HepG2 (cell line): ENCODE data around the gene PMM2. TPM values are rescaled to one million over a fixed set of nuclear protein-coding genes. Genes with fewer than 3 reads are reported as not detected.

Experiments used
- ATAC-seq: fragments of 200-7000 bp; cut with Tn5 transposase; 3 replicates; pipeline ENCODE4 v1.9.1; 2020; ENCODE audit warnings: mild to moderate bottlenecking, moderate library complexity
- BruUV-seq: library from RNA; stranded (reverse); fragments of 400-500 nt; replicated peaks from 2 replicates; lab custom pipeline; 2021; lab: Mats Ljungman, UMichigan
- CTCF ChIA-PET: fragments of 300-600 bp; formaldehyde crosslinking; extraction: SDS; loops from one replicate; lab custom pipeline; 2021; ENCODE audit warnings: low total read pairs, inconsistent platforms, low intra/inter-chr PET ratio; lab: Yijun Ruan, JAX
- POLR2A ChIA-PET: fragments of 350-600 bp; sonication (Branson Sonifier 250); formaldehyde crosslinking; loops from one replicate; lab custom pipeline; 2020; ENCODE audit warnings: antibody characterized with exemption, inconsistent platforms; lab: Yijun Ruan, JAX
- DNase-seq: peaks from one replicate; pipeline ENCODE4 v3.0.0-alpha.2; 2015; ENCODE audit warnings: low spot score
- FAIRE-seq: peaks from 3 replicates; lab custom pipeline; 2011; peaks lifted over from hg19 to GRCh38; lab: Jason Lieb, UNC
- H2AFZ ChIP-seq: one replicate; pipeline ENCODE4 v1.6.1; 2011; ENCODE audit warnings: low read length, inconsistent platforms
- H3K27ac ChIP-seq: fragments of 300-600 bp; 3 replicates; pipeline ENCODE4 v1.8.0; 2011; ENCODE audit warnings: mixed run types, mild to moderate bottlenecking, mixed read lengths, low read length, inconsistent platforms; ENCODE audit not compliant: insufficient read depth; ENCODE audit errors: extremely low read length
- H3K27me3 ChIP-seq, 2 experiments: fragments of 200-600 bp in 1 of 2; 2 replicates in 1 of 2; 3 replicates in 1 of 2; pipeline versions ENCODE4 v1.6.0 to v1.8.0; 2011; ENCODE audit warnings: low read length in 2 of 2, mild to moderate bottlenecking in 2 of 2, moderate library complexity in 2 of 2, inconsistent platforms in 1 of 2; ENCODE audit not compliant: insufficient read depth in 2 of 2, control insufficient read depth in 1 of 2
- H3K36me3 ChIP-seq, 2 experiments: fragments of 200-600 bp in 1 of 2; replicated peaks in 1 of 2; 2 replicates in 1 of 2; 3 replicates in 1 of 2; pipeline versions ENCODE4 v1.5.1 to v1.8.0; 2011; ENCODE audit warnings: low read length in 2 of 2, inconsistent platforms in 1 of 2; ENCODE audit not compliant: insufficient read depth in 2 of 2, control insufficient read depth in 1 of 2
- H3K4me1 ChIP-seq: 2 replicates; pipeline ENCODE4 v1.5.1; 2012; ENCODE audit warnings: low read length, inconsistent platforms; ENCODE audit not compliant: insufficient read depth
- H3K4me2 ChIP-seq: 2 replicates; pipeline ENCODE4 v1.6.0; 2011; ENCODE audit warnings: low read depth, low read length, inconsistent platforms
- H3K4me3 ChIP-seq, 3 experiments: fragments of 200-600 bp in 1 of 3; sonication (generic), shearing (Covaris generic) in 1 of 3; replicated peaks in 1 of 3; 2 replicates each; pipeline ENCODE4 v1.5.1; 2011 to 2016; ENCODE audit warnings: low read length in 3 of 3, inconsistent platforms in 2 of 3, low read depth in 2 of 3, mild to moderate bottlenecking in 2 of 3, control low read depth in 1 of 3, mixed read lengths in 1 of 3; ENCODE audit not compliant: insufficient read depth in 1 of 3
- H3K79me2 ChIP-seq: one replicate; pipeline ENCODE4 v1.6.1; 2011; ENCODE audit warnings: low read length, inconsistent platforms; ENCODE audit not compliant: insufficient read depth
- H3K9ac ChIP-seq: 2 replicates; pipeline ENCODE4 v1.6.0; 2011; ENCODE audit warnings: mild to moderate bottlenecking, low read depth, low read length, inconsistent platforms; ENCODE audit not compliant: insufficient read depth
- H3K9me3 ChIP-seq: 2 replicates; pipeline ENCODE4 v1.5.1; 2012; ENCODE audit warnings: mild to moderate bottlenecking, low read length
- H4K20me1 ChIP-seq: 2 replicates; pipeline ENCODE4 v1.6.0; 2011; ENCODE audit warnings: inconsistent platforms, mild to moderate bottlenecking, low read length, moderate library complexity; ENCODE audit not compliant: insufficient read depth
- AGO2 ChIP-seq: fragments of 200-400 bp; formaldehyde crosslinking; optimal IDR thresholded peaks from 2 replicates; pipeline ENCODE3; 2017; ENCODE audit warnings: mild to moderate bottlenecking, low read depth, low read length, moderate library complexity
- AKAP8 ChIP-seq: sonication (generic); formaldehyde crosslinking; IDR thresholded peaks from 2 replicates; pipeline ENCODE4 v1.5.1; 2020; ENCODE audit warnings: mild to moderate bottlenecking, missing genetic modification reagents
- CREBL2 ChIP-seq: sonication (generic); formaldehyde crosslinking; IDR thresholded peaks from 2 replicates; pipeline ENCODE4 v1.8.1; 2023; ENCODE audit warnings: missing genetic modification reagents, mild to moderate bottlenecking, borderline replicate concordance
- GLI4 ChIP-seq: sonication (generic); formaldehyde crosslinking; IDR thresholded peaks from 2 replicates; pipeline ENCODE4 v1.5.1; 2020; ENCODE audit warnings: missing genetic modification reagents, mild to moderate bottlenecking, moderate library complexity, borderline replicate concordance
- HMGXB3 ChIP-seq: sonication (generic); formaldehyde crosslinking; IDR thresholded peaks from 2 replicates; pipeline ENCODE4 v1.4.0; 2020; ENCODE audit warnings: missing genetic modification reagents, borderline replicate concordance
- JARID2 ChIP-seq: sonication (generic); formaldehyde crosslinking; IDR thresholded peaks from 2 replicates; pipeline ENCODE4 v1.8.1; 2023; ENCODE audit warnings: missing genetic modification reagents, inconsistent platforms; ENCODE audit not compliant: insufficient replicate concordance
- KAT7 ChIP-seq: IDR thresholded peaks from 2 replicates; pipeline ENCODE4 v1.6.1; 2018; ENCODE audit warnings: borderline replicate concordance, missing compliant biosample characterization
- RBM22 ChIP-seq: fragments of 200-400 bp; formaldehyde crosslinking; optimal IDR thresholded peaks from 2 replicates; pipeline ENCODE3; 2017; ENCODE audit warnings: mild to moderate bottlenecking, low read length, moderate library complexity
- TFDP2 ChIP-seq: sonication (generic); formaldehyde crosslinking; IDR thresholded peaks from 2 replicates; pipeline ENCODE4 v1.4.0; 2020; ENCODE audit warnings: missing genetic modification reagents
- U2AF1 ChIP-seq: fragments of 200-400 bp; formaldehyde crosslinking; optimal IDR thresholded peaks from 2 replicates; pipeline ENCODE3; 2017; ENCODE audit warnings: mild to moderate bottlenecking, low read depth, low read length
- ZNF619 ChIP-seq: sonication (generic); formaldehyde crosslinking; IDR thresholded peaks from 2 replicates; pipeline ENCODE4 v1.4.0; 2020; ENCODE audit warnings: mild to moderate bottlenecking, missing genetic modification reagents
- ZNF639 ChIP-seq: conservative IDR thresholded peaks from 2 replicates; pipeline ENCODE4 v1.6.1; 2018; ENCODE audit warnings: missing genetic modification reagents
- ZXDC ChIP-seq: sonication (generic); formaldehyde crosslinking; IDR thresholded peaks from 2 replicates; pipeline ENCODE4 v1.5.0; 2020; ENCODE audit warnings: mild to moderate bottlenecking, missing genetic modification reagents
- WGBS: methylation state at CpG from one replicate; pipeline ENCODE4 v1.1.6; 2017; ENCODE audit warnings: low lambda C conversion rate; 5-methylcytosine and 5-hydroxymethylcytosine counted together
- in situ Hi-C: cut with HindIII; loops from 2 replicates; pipeline ENCODE4 v1.10.0; 2017; ENCODE audit warnings: low pct_unique_long_range_greater_than_20kb; ENCODE audit not compliant: extremely low pct_ligation_motif_present
- intact Hi-C: fragments of 100-400 bp; cut with micrococcal nuclease; formaldehyde crosslinking; loops from one replicate; pipeline ENCODE4 v1.10.0; 2022; ENCODE audit not compliant: unreplicated experiment
- polyA plus RNA-seq, 8 experiments: library from polyadenylated mRNA; depleted of rRNA in 3 of 8; stranded (reverse) in 7 of 8; unstranded in 1 of 8; fragments of >200 nt; fragmentation: Illumina TruSeq in 4 of 8; extraction: Trizol in 4 of 8; gene quantifications; 2 replicates each; pipeline versions ENCODE4 v1.2.1 to v1.2.3, GENCODE V29; 2011 to 2016; ENCODE audit warnings: low read depth in 4 of 8, missing spikeins in 1 of 8, mixed read lengths in 1 of 8; ENCODE audit not compliant: insufficient read depth in 1 of 8
- total RNA-seq, 5 experiments: library from RNA; depleted of rRNA; stranded (reverse); fragments of >200 nt; fragmentation: Illumina TruSeq; extraction: Trizol; gene quantifications; 2 replicates each; pipeline ENCODE4 v1.2.3, GENCODE V29; 2016; ENCODE audit warnings: low read depth in 1 of 5

Gene PMM2
- total and polyA plus RNA-seq, 2 of the 13 experiments (the other 11 are each of a cell fraction or from before 2014, with no cell fraction given) = 52.2 to 93.7 TPM

GRCh38 chr16:8851761-8852403 is 54.2 kb downstream of the PMM2 start:
- POLR2A ChIA-PET = interaction anchor here (0.8 to 7.5 kb wide), 4 partner anchors 9 to 28 kb away, joined by 3 to 105 read pairs (median 8); partner anchors contain the start of gene CARHSP1
- TF ChIP-seq TFDP2 (no peak), ZNF639 (no peak), HMGXB3 (CRISPR knock-in tag) (no peak; the same call in 1 of the 2 replicates), U2AF1 (peak; percentile 28), KAT7 (no peak), ZXDC (CRISPR knock-in tag) (no peak), JARID2 (CRISPR knock-in tag) (no peak), RBM22 (peak; percentile 56), AKAP8 (CRISPR knock-in tag) (peak; percentile 29; the same call in 1 of the 2 replicates), ZNF619 (CRISPR knock-in tag) (0 out of 2 replicates have a peak, but pooled peaks have one; percentile 44), AGO2 (peak; percentile 88), GLI4 (CRISPR knock-in tag) (no peak), CREBL2 (no peak)

More at GRCh38 chr16:8851761-8852403, 54.2 kb downstream of the PMM2 start:
- FAIRE-seq (no peak), DNase-seq (no peak), ATAC-seq (no peak)
- no TSS peak for BruUV-seq
- Histone ChIP-seq H3K4me1 (peaks cover 31% of the 10 kb centered on the region), H4K20me1 (peaks cover 64% of the 10 kb centered on the region), H3K36me3 (peaks cover 60 to 97% of the 10 kb centered on the region in 2 experiments), H3K9ac (no peak overlapping the region), H3K4me3 (no peak overlapping the region), H3K4me2 (no peak overlapping the region), H3K27me3 (no peaks in the 10 kb centered on the region), H3K27ac (no peak overlapping the region), H3K9me3 (no peaks in the 10 kb centered on the region), H3K79me2 (peaks cover 3% of the 10 kb centered on the region), H2AFZ (no peak overlapping the region)
- intact Hi-C loops (loop anchor here (2.0 to 5.0 kb wide), 2 partner anchors 15 to 190 kb away; no protein-coding TSS in a partner anchor), in situ Hi-C loops (no loop called here)
- WGBS = 97% methylated on average over 8 of the region's 8 CpGs
- CTCF ChIA-PET = no interaction called here
